Cardiac muscle cell (in vitro differentiated cells and primary cell): ENCODE measurements around the gene H6PD. TPM values are rescaled to one million over a fixed set of nuclear protein-coding genes. Genes with fewer than 3 reads are reported as not detected.

ENCODE experiments used
- DNase-seq, 2 donors: peaks; one replicate each; pipeline versions ENCODE4 v3.0.0 to v3.0.0-alpha.2; 2010 to 2017; ENCODE audit warnings: low read depth in 1 of 2, low spot score in 1 of 2
- H3K27ac ChIP-seq: fragments of 200-600 bp; sonication (generic); 2 replicates; pipeline ENCODE4 v1.5.1; 2016
- H3K27me3 ChIP-seq: fragments of 200-600 bp; sonication (generic); 2 replicates; pipeline ENCODE4 v1.6.0; 2016; ENCODE audit warnings: control low read depth
- H3K36me3 ChIP-seq: fragments of 200-600 bp; sonication (generic); 2 replicates; pipeline ENCODE4 v1.5.1; 2016; ENCODE audit warnings: control low read depth
- H3K4me1 ChIP-seq: fragments of 200-600 bp; sonication (generic); 2 replicates; pipeline ENCODE4 v1.8.1; 2017; ENCODE audit warnings: low read depth, mild to moderate bottlenecking, mixed run types
- H3K4me3 ChIP-seq: fragments of 200-600 bp; sonication (generic); 2 replicates; pipeline ENCODE4 v1.5.1; 2016; ENCODE audit warnings: mild to moderate bottlenecking
- H3K9me3 ChIP-seq: fragments of 200-600 bp; sonication (generic); 2 replicates; pipeline ENCODE4 v1.5.1; 2017; ENCODE audit warnings: low read depth, mild to moderate bottlenecking, control low read depth
- CTCF ChIP-seq: IDR thresholded peaks from 2 replicates; pipeline ENCODE4 v1.5.1; 2012; ENCODE audit warnings: low read depth, mild to moderate bottlenecking, low read length
- polyA plus RNA-seq: library from polyadenylated mRNA; unstranded; fragments of >200 nt; fragmentation: Nextera tagmentation; extraction: Ambion mirVana; gene quantifications from 2 replicates; pipeline ENCODE4 v1.2.1, GENCODE V29; 2016
- total RNA-seq: library from RNA; depleted of rRNA; stranded (reverse); fragments of >200 nt; gene quantifications from 2 replicates; pipeline ENCODE4 v1.2.3, GENCODE V29; 2016

H6PD gene
- total and polyA plus RNA-seq, 2 experiments from 2014 or later, result 13.7 to 41.4 TPM

GRCh38 chr1:9309080-9309479, 74.5 kb downstream of the H6PD start:
- no peaks in the 10 kb centered on the region for H3K9me3 ChIP-seq
- H3K4me3 ChIP-seq, result no peak overlapping the region
- no peak for TF ChIP-seq CTCF
- no peak for DNase-seq
- peaks cover 9% of the 10 kb centered on the region for H3K4me1 ChIP-seq
- H3K27me3 ChIP-seq, result no peaks in the 10 kb centered on the region
- no peak overlapping the region for H3K27ac ChIP-seq
- no peaks in the 10 kb centered on the region for H3K36me3 ChIP-seq

GRCh38 chr1:9309991-9310390, 75.4 kb downstream of the H6PD start:
- Histone ChIP-seq H3K4me3 (no peak overlapping the region), H3K27ac (no peak overlapping the region), H3K27me3 (no peaks in the 10 kb centered on the region), H3K4me1 (peaks cover 9% of the 10 kb centered on the region), H3K36me3 (no peaks in the 10 kb centered on the region), H3K9me3 (no peaks in the 10 kb centered on the region)
- TF ChIP-seq CTCF, result no peak
- no peak for DNase-seq

DNA sequence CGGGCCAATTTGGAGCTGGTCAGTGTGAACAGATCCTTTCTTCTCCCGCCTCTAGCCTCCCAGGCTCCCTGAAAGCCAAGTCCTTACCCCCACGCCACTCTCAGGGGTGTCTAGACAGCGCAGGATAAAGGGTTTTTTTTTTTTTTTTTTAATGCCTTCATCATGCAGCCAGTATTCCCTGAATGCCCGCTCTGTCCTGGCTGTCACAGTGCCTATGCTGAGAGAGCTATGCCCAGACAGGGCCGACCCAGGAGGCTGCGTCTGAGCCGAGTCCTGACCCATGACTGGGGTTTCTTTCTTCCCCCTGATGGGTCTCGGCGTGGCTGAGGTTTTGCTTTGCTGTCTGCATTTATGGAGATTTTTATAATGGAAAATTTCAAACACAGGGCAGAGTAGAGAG, 76.5 kb downstream of the H6PD start:
- Histone ChIP-seq H3K27me3 (no peaks in the 10 kb centered on the region), H3K4me1 (peaks cover 9% of the 10 kb centered on the region), H3K9me3 (no peaks in the 10 kb centered on the region), H3K36me3 (no peaks in the 10 kb centered on the region), H3K27ac (no peak overlapping the region), H3K4me3 (no peak overlapping the region)
- no peak for DNase-seq
- TF ChIP-seq CTCF, result no peak

DNA sequence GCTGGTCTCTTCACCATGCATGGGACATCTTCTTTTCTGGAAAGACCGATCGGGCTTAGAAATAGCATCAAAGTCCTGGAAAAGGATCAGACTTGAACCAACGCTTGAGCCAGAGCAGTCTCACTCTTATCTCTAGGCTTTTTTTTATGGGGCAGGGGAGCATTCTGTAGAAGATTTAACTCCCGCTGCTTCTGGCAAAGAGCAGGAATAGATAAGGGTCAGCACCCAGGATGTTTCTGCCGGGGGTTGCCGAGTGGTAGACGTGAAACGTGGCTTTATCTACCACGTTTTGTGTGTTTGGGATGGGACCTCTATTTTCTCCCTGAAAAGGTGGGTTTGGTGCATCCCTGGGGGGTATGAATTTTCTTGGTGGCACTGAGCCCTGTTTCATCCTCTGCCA, 76.9 kb downstream of the H6PD start:
- Histone ChIP-seq H3K36me3 (no peaks in the 10 kb centered on the region), H3K4me3 (no peak overlapping the region), H3K9me3 (no peaks in the 10 kb centered on the region), H3K27me3 (no peaks in the 10 kb centered on the region), H3K4me1 (peaks cover 9% of the 10 kb centered on the region), H3K27ac (no peak overlapping the region)
- no peak for TF ChIP-seq CTCF
- peak in 1 of 2 donors; percentile 14 for DNase-seq

- Histone ChIP-seq H3K9me3 (no peaks in the 10 kb centered on the region), H3K27ac (no peak overlapping the region), H3K36me3 (no peaks in the 10 kb centered on the region), H3K4me1 (peaks cover 9% of the 10 kb centered on the region), H3K27me3 (no peaks in the 10 kb centered on the region), H3K4me3 (no peak overlapping the region)
- DNase-seq, result no peak
- TF ChIP-seq CTCF, result no peak
These were observed 77.7 kb downstream of the H6PD start for GRCh38 chr1:9312168-9312720.

DNA sequence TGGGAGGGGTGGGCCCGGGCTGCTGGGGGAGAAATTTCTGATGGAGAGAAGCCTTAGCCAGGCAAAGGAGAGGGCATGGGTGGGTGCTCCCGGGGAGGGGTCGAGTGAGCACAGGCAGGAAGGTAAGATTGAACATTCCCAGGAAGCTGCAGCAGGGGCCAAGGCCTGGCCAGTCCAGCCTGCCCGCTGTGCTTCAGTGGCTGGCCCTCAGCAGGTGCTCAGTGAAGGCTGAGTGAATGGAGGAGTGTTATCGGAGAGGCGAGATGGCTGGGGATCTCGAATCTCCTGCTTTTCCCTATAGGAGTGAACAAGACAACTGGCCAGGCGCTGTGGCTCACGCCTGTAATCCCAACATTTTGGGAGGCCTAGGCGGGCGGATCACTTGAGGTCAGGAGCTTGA, 79.0 kb downstream of the H6PD start:
- no peaks in the 10 kb centered on the region for H3K36me3 ChIP-seq
- no peak overlapping the region for H3K4me3 ChIP-seq
- DNase-seq, result no peak
- no peaks in the 10 kb centered on the region for H3K9me3 ChIP-seq
- peaks cover 9% of the 10 kb centered on the region for H3K4me1 ChIP-seq
- no peak for TF ChIP-seq CTCF
- H3K27me3 ChIP-seq, result no peaks in the 10 kb centered on the region
- no peak overlapping the region for H3K27ac ChIP-seq
